Erythroblast (primary cell): Measurements from ENCODE around the gene ACIN1.
A peak's percentile ranks its signal among the peaks of the same experiment; 100 is the strongest.

Experiments used
- DNase-seq, 2 experiments: peaks; one replicate each; lab custom pipeline; 2025; lab: John Stamatoyannopoulos, UW
- GATA1 ChIP-seq: IDR thresholded peaks from 2 replicates; pipeline ENCODE4 v1.6.1; 2011; ENCODE audit warnings: low read depth, mild to moderate bottlenecking, control low read depth, low read length, moderate library complexity
- POLR2A ChIP-seq: IDR thresholded peaks from 2 replicates; pipeline ENCODE4 v1.6.1; 2011; ENCODE audit warnings: mild to moderate bottlenecking, low read length

ACIN1 gene

DNA sequence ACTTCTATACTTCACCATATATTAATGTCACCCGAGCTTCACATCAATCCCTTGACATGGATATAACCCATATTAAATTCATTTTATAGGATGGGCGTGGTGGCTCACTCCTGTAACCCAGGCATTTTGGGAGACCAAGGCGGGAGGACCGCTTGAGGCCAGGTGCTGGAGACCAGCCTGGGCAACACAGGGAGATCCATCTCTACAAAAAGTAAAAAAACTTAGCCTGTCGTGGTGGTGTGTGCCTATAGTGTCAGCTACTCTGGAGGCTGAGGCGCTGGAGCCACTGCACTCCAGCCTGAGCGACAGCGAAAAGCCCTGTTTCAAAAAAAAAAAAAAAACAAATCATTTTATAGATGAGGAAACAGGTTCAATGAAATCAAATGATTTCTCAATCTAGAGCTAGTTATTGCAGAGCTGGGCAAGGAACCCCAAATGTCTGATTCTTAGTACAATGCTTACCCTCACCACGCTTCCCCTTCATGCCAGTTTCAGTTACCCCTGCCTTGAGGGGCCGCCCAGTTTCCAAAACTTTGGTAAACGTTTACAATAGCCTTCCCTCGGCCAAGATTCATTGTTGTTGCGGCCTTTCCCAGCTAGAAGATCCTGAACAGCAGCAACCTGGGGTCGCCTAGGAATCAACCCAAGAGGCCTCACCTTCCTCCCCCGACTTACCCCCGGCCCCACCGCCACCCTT lies 61.0 kb downstream of the ACIN1 start:
- DNase-seq: no peak
- no peak for TF ChIP-seq POLR2A
- no peak for TF ChIP-seq GATA1

DNA sequence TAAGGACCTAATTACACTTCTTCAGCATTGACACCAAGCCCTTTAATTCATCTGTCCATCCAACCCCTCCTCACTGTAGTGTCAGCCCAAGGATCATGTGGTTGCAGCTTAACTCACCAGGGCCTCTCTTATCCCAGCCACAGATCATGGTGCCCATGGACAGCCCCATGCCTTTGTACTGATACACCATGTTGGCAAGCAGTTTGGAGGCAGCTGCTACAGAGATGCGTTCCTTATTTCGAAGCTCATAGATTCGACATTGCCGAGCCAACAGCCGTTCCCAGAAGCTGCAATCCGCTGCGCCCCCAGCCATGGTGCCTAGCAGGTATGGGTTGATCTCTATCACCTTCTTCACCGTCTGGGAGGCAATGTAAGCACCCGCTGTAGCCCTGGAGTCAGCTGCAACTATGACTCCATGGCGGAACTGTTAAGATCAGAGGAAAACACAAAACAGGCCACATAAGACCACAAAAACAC lies 61.6 kb downstream of the ACIN1 start:
- TF ChIP-seq POLR2A (no peak), GATA1 (no peak)
- no peak for DNase-seq

GRCh38 chr14:23030936-23031335 lies 64.0 kb downstream of the ACIN1 start:
- DNase-seq: no peak
- TF ChIP-seq GATA1 (no peak), POLR2A (no peak)

DNA sequence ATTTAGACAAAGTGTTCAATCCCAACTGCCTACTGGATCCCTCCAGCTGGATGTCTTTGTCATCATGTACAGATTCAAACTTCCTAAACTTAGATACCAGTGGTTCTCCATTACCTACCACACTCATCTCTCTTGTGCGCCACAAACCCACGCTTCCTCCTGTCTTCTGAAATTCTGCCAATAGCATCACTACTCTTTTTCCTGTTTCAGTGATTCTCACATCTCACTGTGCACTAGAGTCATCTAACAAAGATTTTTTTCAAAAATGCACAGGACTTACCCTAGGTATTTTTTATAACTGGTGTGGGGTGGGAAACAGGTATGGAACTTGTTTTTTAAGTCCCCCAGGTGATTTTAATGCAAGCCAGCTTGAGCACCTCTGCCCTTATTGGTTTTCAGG lies 66.1 kb downstream of the ACIN1 start:
- DNase-seq: no peak
- TF ChIP-seq POLR2A: no peak
- no peak for TF ChIP-seq GATA1

DNA sequence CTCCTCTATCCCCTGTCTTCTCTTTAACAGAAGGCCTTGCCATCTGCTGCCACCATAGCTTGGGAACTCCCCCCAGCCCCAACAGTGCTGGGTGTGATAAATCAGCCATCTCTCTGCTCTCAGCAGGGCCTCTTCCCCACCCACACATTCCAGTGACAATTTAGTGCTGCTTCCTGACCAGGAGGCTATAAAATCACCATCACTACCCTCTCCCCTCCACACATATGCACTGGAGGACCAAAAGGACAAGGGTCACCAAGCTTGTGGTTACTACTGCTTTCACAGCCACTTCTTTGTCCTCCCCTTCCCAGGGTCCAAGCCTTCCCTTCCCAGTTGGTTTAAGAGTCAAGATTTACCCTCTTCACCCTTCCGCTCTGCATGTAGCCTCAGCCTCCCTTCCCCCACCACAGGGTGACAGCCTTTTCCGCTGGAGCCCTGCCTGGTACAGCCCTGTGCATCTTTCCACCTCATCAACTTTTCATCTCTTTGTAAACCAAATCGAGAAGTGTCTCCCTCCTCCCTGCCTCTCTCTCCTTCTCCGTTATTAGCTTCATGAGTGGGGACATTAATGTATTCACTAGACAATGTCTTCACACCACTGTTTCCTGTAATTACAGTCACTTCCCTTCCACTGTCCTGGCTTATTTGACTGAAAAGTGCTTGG lies 69.7 kb downstream of the ACIN1 start:
- DNase-seq: no peak
- TF ChIP-seq GATA1 (no peak), POLR2A (no peak)

- no peak for DNase-seq
- TF ChIP-seq GATA1: no peak
- TF ChIP-seq POLR2A: no peak
Measured at GRCh38 chr14:23024612-23025075, 70.3 kb downstream of the ACIN1 start.

DNA sequence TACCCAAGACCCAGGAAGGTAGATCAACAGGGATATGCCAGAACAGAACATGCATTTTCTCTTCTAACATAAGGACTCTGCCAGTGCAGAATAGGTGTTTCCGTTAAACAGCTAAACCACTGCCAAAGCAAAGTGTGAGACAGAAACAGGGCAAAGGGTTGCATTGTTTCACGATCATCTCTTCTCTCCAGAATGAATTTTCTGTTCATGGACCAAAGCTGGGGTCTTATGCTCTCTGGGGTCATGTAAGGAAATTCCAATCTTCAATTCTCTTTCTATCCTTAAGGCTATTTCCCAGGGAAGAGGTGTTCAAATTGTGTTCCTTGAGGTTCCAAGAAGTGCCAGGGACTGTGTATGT lies 71.2 kb downstream of the ACIN1 start:
- TF ChIP-seq GATA1 (no peak), POLR2A (no peak)
- no peak for DNase-seq

GRCh38 chr14:23023022-23023794 lies 71.7 kb downstream of the ACIN1 start:
- TF ChIP-seq GATA1 (no peak), POLR2A (no peak)
- DNase-seq: no peak

DNA sequence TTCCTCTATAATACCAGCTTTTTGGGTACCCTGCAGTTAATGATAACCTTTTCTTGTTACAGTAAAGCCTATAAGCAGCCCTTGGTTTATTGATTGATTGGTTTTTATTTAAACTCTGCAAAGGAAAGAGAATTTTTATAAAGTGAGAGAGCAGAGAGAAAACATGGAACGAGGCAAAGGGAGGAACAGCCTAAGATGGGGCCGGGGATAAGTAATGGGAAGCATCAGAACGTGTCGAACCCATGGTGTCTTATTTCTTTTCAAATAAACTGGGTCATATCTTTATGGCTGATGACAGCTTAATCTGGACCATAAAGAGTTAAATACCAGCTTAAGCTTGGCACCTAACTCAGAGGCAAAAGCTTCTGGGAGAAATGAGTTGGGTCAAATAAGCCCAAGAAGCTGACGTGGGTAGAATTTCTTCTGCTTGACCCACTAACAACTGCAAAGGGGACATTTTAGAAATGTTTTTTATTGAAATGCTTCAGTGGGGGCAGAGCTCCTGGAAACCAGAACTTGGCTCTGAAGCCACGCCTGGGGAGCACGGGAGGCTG lies 73.0 kb downstream of the ACIN1 start:
- no peak for TF ChIP-seq GATA1
- TF ChIP-seq POLR2A: no peak
- DNase-seq: no peak

DNA sequence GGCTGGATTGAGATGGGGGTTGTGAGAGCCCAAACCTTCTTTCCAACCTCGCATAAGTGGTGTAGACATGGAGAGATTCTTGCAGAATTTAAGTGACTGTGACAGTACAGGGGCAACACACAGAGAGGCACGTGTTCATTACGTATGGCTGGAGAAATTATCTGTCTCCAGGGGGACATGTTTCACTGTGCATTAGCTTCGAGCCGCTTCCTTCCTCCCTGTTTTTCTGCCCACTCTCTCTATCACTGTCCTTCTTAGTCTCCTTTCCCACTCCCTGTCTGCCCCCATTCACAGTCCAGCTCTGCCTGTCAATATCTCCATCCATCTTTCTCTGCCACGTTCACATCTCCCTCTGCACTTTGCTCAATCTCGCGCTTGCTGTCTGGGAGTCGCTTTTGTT lies 73.5 kb downstream of the ACIN1 start:
- no peak for DNase-seq
- no peak for TF ChIP-seq POLR2A
- TF ChIP-seq GATA1: no peak

DNA sequence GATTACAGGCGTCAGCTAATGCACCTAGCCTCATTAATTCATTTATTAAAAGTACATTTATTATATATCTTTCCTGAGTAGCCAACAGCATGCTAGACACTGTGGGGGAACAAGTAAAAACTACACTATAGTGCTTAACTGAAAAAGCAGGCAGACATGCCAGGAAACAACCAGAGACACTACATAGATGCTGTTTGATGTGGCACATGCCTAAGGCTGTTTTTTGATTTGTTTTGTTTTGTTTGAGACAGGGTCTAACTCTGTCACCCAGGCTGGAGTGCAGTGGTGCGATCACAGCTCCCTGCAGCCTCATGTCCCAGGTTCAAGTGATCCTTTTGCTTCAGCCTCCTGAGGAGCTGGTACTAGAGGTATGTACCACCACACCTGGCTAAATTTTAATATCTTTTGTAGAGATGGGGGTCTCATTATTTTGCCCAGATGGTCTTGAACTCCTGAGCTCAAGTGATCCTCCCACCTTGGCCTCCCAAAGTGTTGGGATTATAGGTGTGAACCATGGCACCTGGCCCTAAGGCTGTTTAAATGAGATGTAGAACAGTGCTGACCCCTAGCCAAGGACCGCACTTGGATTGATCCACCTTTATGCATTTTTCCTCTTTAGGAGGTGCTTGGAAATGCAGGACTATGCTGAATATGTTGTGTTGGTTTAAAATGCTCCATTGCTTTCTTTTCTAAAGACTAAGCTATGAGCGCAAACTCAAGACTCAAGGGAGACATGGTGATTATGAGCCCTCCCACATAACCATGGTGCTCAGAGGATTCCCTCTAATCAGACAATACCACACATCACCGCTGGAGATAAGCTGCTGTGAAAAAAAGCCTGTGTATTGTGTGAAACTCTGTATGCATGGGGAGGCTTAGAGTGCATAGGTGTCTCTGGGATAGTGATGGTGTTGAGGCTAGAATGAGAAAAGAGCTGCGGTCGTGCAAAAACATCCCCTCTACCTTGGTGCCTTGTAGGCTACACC lies 74.5 kb downstream of the ACIN1 start:
- TF ChIP-seq POLR2A (no peak), GATA1 (peak; percentile 48)
- peak; percentile 63 to 86 for DNase-seq

GRCh38 chr14:23018107-23018506 lies 76.8 kb downstream of the ACIN1 start:
- no peak for TF ChIP-seq POLR2A
- TF ChIP-seq GATA1: no peak
- DNase-seq: no peak
